GM03348 (cell line): ENCODE results near the gene SKOR1.

ENCODE experiments used
- DNase-seq: peaks from one replicate; pipeline ENCODE4 v3.0.0; 2012; ENCODE audit warnings: low spot score

Gene SKOR1

DNA sequence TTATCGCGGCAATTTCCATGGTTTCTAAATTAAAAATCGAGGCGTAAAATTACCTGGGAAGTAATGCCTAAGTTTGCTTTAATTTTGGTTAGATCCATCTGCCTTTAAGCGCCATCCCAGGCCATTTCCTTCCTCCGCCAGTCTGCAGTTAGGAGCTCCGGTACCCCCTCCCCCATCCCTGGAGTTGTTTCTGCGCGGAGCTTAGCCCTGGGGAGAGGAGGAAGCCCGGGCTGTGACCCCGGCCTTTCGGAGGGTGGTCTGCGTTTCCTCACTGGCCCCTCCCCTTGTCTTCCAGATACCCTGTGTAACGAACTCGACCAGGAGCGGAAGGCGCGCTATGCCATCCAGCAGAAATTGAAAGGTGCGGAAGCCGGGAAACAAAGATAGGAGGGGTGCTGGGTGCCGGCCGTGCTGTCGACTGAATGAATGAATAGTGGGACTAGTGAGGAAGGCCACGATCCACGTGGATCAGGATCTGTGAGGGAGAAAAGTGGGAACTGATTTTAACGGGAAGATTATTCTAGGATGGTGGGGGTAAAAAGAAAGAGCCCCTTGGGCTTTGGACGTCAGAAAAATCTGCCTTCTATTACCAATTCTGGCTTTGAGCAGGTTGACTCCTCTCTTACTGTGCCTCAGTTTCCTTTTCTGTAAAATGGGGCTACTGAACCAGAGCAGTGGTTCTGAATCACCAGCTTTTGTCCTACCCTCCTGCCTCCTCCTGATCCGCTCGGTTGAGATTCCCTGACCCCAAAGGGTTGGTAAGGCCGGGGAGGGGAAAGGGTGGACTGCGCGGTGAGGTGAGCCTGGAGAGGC, 7.8 kb downstream of the SKOR1 start:
- DNase-seq: no peak

DNA sequence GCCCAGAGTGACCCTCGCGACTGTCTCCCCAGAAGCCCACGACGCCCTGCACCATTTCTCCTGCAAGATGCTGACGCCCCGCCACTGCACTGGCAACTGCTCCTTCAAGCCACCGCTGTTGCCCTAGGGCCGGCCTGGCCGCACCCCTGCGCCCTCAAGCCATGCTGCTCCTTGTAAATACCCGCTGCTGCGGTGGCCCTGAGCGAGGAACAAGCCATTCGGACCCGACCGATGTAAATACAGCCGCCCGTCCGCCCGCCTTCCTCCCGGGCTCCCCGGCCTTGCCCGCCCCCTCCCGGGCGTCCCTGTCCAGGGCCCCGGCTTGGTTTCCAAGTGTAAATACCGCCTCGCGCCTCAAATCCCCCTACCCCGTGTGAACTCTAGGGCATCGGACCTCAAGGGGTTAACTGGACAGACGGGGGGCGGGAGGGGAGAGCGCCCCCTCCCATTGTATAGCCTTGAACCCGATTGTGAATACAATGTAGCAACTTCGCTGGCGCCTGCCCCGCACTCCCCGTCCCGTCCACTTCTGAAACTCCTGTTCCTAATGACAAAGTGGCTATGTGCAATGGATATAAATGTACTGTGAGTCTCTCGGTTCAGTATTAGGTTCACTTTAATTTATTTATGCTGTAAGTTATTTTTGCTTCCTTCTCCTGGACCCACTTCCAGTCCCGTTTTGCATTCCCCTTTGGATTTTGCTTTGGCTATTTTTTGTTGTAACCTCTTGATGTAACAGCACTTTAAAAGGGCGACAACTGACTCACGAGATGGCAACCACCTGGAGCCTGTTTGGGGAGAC, 8.6 kb downstream of the SKOR1 start:
- DNase-seq: peak; percentile 73

DNA sequence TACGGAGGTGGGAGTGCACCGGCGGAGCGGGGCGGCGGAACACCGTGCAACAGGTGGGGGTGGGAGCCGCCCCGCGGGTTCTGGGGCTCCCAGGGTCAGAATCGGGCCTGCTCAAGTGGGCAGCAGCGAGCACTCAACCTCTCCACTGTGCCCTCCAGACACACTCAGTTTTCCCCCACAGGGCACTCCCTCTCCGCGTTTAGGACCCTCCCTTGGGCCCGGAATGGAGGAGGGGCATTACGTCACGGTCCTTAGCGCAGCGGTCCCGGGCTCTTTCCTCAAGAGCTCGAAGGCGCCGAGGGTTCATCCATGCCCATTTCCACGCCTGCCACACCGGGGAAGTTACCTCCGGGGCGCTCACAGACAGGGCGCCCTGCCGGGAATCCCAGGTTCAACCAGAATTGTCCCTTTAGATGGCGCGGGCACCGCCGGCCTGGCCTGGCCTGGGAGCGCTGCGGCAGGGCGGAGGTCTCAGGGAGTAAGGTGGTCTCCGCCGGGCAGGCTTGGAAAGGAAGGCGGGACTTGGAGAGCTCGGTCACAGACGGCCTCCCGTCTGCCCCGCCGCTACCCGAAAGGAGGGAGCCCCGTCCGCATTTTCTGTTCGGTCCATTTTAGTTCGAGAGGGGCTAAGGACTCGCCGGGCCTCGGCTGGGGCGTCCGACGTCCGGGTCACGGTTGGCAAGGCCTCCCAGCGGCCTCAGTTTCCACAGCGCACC, 9.4 kb downstream of the SKOR1 start:
- no peak for DNase-seq

DNA sequence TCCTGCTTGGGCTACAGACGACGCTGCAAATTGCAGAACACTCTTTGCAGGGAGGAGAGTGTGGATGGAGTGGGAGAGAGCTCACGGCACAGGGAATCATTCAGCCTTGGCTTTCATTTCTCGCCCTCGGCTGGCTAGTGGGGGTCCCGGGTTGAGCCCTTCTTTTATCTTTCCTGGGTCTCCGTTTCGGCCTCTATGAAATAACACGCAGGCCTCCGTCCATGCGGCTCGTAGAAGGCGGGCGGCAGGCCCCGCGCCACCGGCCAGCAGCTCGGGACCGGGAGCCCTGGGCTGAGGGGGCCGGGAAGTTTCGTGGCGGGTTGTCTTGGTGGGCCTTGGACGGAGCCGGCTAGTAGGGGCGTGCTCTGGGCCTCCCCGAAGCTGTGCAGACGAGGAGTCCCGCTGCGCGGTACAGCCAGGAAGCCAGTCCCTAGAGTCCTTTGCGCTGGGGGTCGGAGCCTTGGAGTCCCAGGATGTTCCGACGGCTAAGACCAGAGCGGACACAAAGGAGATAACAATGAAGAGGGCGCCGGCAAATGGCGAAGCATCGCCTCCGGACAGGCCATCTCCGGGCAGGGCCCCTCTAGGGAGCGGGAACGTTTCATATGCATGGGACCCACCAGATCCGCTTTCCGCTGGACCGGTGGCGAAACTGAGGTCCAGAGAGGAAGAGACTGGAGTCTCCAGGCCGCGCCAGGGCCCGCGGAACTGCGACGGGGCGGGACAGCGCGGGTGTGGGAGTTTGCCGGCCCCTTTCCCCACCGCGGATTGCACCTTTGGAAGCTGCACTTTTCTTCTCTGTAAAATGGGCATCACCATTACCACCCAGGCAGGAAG, 10.2 kb downstream of the SKOR1 start:
- no peak for DNase-seq

DNA sequence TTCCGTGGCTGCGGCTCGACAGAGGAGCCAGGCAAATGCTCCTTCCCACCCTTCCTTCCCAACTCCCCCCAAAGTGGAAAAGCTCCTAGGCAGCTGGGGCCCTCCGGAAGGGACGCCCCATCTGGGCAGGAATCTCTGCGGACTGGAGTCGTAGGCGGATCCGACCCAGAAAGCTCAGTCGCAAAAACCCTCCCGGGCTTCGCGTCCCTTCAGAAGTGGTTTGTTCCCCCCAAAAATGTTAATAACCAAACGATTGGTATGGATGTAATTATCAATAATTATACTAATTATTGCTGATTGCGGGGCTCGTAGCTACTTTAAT, 10.8 kb downstream of the SKOR1 start:
- peak; percentile 51 for DNase-seq

DNA sequence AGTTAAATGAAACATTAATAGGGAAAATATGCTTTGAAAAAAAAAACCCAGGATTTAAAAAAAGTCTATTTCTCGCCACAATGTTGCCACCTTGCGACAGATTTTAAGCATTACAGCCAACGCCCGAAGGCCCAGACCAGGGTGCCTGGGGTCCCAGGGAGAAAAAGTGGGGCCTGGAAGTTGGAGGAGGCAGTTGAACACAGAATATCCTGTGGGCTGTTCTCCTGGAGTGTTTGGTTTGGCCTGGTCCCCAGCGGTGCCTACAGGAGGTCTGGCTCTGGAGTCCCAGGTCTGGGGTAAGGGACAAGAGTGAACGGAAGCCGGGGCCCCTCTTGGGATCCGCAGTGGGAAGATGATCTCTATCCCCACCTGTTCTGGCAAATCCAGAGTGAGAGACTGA, 11.2 kb downstream of the SKOR1 start:
- DNase-seq: peak; percentile 74

DNA sequence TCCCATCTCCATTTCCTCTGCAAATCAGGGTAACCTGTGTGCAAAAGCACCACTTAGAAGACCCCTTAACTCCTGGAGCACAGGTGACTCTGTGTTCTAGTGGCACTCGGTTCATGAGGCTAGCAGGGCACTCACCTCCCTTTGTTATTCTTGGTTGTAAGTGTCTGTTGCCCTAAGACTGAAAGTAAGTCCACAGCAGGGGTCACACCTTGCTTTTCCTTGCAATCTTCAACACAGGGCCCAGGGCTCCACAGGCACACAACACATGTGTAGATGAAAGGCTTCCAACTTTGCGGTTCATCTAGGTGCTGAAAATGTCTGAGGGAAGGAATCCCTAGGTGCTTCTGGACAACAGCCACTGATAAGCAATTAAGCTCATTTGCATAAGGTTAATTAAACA, 11.6 kb downstream of the SKOR1 start:
- no peak for DNase-seq

DNA sequence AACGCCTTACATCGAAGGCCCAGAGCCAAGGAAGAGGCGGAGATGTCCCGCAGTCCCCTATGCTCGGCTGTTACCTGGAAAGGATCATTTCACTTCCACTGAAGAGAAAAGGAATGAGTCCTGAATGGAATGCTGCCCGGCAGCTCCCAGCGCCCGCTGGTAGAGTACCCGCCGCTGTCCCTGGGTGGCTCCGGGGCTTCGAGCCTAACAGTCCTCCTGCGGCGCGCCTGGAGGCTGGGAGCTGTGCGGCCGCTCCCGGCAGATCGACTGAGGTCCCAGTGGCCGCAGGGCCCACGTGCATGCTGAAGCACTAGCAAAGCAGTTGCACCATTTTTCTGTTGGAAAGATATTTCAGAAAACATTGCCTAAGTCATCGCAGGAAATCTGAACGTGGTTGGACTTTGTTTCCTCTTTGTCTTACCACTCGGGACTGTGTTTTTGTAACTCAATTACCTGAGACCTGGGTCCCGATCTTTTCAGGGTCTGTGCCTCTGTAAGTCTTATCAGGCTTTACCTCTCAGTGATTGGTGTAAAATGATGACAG, 13.6 kb downstream of the SKOR1 start:
- DNase-seq: peak; percentile 73

DNA sequence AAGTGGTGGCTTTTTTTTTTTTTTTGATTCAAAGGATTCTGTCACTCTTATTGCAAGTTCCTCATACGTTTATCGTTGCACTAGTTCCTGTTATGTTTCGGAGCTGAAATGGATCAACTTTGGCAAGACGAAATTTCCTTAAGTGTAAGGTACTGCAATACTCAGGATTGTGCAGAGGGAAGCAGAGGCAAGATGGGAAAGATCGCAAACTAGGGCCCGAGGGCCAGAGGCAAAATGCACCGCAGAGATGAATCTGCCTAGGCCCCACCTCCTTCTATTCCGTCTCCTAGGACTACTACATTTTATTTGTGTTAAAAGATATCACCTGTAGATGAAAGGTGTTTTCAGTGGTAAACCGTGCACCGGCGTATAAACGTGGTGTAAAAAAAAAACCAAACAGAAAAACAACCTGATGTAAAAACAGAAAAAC, 14.2 kb downstream of the SKOR1 start:
- peak; percentile 62 for DNase-seq

DNA sequence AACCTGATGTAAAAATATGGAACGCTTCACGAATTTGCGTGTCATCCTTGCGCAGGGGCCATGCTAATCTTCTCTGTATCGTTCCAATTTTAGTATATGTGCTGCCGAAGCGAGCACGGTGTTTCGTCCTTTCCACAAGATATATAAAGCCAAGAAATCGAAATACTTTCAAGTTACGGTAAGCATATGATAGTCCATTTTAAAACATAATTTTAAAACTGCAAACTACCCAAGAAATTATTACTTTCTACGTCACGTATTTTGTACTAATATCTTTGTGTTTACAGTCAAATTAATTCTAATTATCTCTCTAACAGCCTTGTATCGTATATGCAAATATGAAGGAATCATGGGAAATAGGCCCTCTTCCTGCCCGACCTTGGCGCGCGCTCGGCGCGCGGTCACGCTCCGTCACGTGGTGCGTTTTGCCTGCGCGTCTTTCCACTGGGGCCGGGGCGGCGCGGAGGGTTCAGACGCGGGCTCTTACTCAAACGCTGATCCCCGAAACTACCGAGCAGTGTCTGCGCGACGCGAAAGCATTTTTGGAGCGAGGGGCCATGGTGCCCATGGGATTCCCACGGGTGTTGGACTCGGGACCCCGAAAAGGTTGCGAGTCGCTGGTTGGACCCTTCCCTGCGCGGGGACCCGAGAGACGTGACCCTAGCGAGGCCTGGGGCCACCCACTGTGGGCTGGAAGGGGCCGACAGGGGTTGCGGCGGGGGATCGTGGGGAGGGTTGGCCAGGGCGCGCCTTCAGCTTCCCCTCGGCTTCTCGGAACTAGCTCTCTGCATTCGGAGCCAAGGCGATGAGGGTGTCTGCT, 14.8 kb downstream of the SKOR1 start, which contains the start of gene RNU6-1:
Gene RNU6-1, minus strand, starts transcription at position 117 of the 820 bp plus-strand sequence.
- peak; percentile 96 for DNase-seq

DNA sequence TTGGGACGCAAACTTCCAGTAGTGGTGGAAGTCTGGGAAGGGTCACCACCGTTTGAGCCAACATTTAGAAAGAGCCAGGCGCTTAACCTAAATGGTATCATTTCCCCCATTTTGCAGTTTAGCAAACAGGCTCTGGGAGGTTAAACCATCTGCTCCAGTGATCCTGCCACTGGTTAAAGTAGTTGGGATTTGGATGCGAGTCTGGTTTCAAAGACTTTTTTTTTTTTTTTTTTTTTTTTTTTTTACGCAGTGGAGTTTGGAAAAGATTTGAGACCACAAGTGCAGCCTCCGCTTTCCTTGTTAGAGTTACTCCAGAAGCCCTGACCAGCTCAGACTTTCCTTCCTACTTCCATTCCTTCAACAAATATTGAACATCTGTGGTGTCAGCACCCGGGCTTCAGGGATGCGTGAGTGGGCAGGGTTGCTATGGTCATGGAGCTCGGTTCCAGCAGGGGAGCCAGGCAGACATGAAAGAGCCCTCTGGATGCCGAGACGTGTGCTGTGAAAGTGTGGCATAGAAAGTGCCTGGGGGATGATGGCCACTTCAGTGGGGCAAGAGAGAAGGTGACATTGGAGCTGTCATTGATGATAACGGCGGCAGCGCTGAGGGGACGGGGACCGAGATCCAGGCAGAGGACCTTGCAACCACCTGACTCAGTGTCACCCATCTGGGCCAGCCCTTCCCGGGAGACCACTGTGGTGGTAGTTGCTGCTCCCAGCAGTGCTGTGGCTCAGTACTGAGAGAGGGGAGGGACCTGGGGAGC, 15.6 kb downstream of the SKOR1 start:
- DNase-seq: peak; percentile 82

DNA sequence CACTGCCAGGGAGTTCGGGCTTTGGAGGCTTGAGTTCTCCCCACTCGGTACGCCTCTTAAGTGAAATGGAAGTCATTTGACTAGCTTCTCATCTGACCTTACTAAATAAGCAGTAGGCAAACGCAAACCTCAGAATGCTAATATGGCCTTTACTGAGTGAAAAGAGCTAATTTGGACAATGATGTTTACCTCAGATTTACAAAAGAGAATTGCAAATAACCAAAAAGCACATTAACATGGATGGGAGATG, 16.1 kb downstream of the SKOR1 start:
- no peak for DNase-seq

DNA sequence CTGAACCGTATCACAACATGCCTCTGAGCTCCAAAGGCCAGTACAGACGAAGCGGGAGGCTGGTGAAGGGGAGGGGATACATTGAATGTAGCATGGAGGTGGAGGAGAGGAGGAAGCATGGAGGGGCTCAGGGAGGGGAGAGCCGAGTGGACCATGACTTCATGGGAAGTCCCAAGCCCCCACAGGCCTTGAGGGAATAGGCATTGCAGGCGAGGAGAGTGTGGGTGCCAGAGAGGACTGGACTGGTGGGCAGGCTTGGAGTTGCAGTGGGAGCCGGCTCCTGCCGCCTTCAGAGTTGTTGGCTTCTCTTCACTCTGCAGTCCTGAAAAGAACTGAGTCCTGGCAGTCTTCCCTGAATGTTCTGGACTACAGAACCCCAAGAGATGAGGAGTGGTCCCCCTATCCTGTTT, 17.8 kb downstream of the SKOR1 start:
- no peak for DNase-seq

DNA sequence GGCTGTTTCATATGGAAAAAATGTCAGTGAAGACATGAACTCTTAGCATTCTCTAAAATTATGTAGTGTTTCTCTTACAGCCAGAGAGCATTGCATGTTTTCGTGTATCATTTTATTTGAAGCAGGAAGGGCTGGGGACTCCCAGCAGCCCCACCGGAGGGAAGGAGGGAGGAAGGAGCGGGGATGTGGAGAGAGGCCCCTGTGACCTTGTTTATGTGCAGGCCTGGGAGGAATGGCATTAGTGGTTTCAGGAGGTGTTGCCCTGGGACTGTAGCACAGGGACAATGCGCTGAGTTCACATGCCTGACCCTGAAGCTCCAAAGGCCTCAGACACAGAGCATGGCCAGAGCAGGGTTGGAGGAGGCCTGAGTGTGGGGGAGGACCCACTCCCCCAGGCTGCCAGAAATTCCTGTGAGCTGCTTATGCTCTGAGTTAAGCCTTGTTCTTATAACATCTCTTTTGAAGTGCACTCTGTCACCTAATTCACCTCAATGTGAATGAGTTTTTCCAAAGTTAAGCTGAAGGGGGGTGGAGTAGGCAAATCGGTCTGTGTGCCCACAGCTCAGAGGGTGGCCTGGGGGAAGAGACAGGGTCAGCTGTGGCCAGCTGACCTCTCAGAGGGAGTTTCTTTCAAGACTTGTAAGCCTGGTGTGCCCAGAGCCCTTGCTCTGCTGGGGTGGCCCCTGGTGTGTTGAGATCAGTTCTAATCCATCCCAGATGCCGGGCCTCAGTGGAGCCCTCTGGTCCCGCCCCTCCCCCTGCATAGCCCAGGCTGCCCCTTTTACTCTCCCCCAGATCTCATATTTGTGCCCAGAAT, 18.5 kb downstream of the SKOR1 start:
- no peak for DNase-seq

DNA sequence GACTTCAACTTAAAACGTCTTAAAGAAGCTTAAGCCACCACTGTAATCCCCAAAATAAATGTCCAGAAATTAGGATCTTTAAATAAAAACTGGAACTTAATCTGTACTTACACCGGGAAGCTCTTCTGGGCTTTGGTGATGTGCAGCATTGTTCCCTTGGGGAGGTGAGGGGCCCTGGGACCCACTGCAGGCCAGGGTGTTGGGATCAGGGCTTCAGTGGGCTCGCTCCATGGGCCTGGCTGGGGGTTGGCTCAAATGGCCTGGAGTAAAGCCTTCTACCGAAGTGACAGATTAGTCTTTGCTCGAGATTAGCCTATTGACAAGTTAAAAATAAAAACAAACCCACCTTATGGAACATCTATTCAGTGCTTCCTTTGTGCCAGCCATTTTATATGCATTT, 20.7 kb downstream of the SKOR1 start:
- no peak for DNase-seq

DNA sequence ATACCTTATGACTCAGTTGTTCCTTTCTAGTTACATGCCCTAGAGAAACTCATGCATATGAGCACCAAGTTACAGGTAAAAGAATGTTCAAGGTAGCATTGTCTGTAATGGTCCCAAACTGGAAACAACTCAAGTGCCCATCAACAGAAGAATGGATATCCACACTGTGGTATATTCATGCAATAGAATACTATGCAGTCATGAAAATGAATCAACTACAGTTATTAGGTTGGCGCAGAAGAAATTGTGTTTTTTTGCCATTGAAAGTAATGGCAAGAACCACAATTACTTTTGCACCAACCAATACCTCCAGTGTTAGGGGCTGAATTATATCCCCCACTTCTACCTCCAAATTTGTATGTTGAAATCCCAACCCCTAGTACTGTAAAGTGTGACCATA, 24.2 kb downstream of the SKOR1 start:
- DNase-seq: no peak

DNA sequence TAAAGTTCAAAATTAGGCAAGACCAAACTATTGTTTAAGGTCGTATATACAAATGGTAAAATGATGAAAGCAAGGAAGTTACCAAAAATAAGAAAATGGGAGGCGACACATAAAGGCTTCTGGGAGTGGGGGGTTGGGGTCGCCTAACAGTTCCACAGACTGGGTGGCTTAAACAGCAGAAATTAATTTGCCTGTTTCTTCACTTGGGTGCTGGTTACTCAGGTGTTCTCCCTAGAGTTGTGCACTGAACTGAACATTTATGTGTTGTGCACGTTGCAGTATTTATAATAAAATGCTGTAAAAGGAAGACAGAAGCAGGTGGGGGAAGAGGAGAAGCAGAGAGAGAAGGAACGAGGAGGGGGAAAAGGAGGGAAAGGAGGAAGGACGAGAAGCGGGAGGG, 25.0 kb downstream of the SKOR1 start:
- no peak for DNase-seq

DNA sequence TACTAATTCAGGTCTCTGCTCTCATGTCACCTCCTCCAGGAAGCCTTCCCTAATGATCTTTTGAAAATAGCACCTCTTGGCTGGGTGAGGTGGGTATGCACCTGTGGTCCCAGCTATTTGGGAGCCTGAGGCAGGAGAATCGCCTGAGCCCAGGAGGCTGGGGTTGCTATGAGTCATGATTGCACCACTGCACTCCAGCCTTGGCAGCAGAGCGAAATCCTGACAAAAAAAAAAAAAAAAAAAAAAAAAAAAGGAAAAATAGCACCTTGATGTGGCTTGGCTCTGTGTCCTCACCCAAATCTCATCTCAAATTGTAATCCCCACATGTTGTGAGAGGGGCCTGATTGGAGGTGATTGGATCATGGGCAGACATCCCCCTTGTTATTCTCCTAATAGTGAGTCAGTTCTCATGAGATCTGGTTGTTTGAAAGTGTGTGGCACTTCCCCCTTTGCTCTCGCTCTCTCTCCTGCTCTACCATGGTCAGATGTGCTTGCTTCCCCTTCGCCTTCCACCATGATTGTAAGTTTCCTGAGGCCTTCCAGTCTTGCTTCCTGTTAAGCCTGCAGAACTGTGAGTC, 25.8 kb downstream of the SKOR1 start:
- DNase-seq: no peak

DNA sequence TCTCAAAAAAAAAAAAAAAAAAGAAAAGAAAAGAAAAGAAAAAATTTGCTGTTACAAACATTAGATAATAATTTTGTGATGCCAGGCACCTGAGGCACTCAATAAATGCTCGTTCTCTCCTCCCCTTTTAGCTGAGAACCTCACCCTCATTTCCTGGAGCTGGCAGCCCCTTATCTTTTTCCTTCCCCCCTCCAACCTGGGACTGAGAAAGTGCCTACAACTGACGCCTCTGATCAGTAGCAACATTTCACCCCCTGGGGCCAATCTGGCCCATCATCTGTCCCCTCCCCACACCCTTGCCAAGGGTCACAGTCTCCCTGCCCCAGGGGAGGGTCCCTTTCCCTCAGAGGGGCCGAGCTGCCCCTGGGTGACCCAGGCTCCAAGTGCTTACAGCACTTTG, 27.1 kb downstream of the SKOR1 start:
- no peak for DNase-seq
